ENCODE data around the gene SYNDIG1. TPM values are rescaled to one million over a fixed set of nuclear protein-coding genes. Genes with fewer than 3 reads are reported as not detected.

The SYNDIG1 gene
- total RNA-seq, 1 experiment from 2014 or later = 17.9 TPM

- Histone ChIP-seq H3K9me3 (ENCODE audit: low read depth, low read length, poor library complexity, severe bottlenecking) (no peaks in the 10 kb centered on the region), H3K4me3 (ENCODE audit: low read depth, low read length, poor library complexity, severe bottlenecking) (no peak overlapping the region), H3K4me1 (ENCODE audit: insufficient read depth, low read length, poor library complexity, severe bottlenecking) (peaks cover 18% of the 10 kb centered on the region), H3K36me3 (ENCODE audit: insufficient read depth, low read length, poor library complexity, severe bottlenecking) (no peaks in the 10 kb centered on the region), H3K27ac (ENCODE audit: low read depth, low read length, poor library complexity, severe bottlenecking) (no peak overlapping the region), H3K27me3 (replicated peaks; ENCODE audit: insufficient read depth, low read depth, low read length, poor library complexity) (no peaks in the 10 kb centered on the region)
- CTCF ChIA-PET = no interaction called here
- POLR2A ChIA-PET (ENCODE audit: low non-redundant PET) = no interaction called here
- BruUV-seq (replicated peaks) = no TSS peak
- no peak for TF ChIP-seq CTCF (conservative IDR thresholded peaks at IDR 0.05; ENCODE audit: low read depth, low read length)
- TF ChIP-seq EZH2 (IDR thresholded peaks at IDR 0.05; ENCODE audit: borderline replicate concordance, low read depth, low read length, poor library complexity, severe bottlenecking) = no peak
- intact Hi-C loops (cut with micrococcal nuclease; ENCODE audit: unreplicated experiment) = no loop called here
- DNase-seq (ENCODE audit: low spot score) = no peak
Measured at GRCh38 chr20:24704899-24705298, 235.5 kb downstream of the SYNDIG1 start.

GRCh38 chr20:24705486-24705885 lies 236.1 kb downstream of the SYNDIG1 start:
- intact Hi-C loops (cut with micrococcal nuclease; ENCODE audit: unreplicated experiment) = no loop called here
- BruUV-seq (replicated peaks) = no TSS peak
- Histone ChIP-seq H3K36me3 (ENCODE audit: insufficient read depth, low read length, poor library complexity, severe bottlenecking) (no peaks in the 10 kb centered on the region), H3K27me3 (replicated peaks; ENCODE audit: insufficient read depth, low read depth, low read length, poor library complexity) (no peaks in the 10 kb centered on the region), H3K4me1 (ENCODE audit: insufficient read depth, low read length, poor library complexity, severe bottlenecking) (peaks cover 18% of the 10 kb centered on the region), H3K9me3 (ENCODE audit: low read depth, low read length, poor library complexity, severe bottlenecking) (no peaks in the 10 kb centered on the region), H3K27ac (ENCODE audit: low read depth, low read length, poor library complexity, severe bottlenecking) (no peak overlapping the region), H3K4me3 (ENCODE audit: low read depth, low read length, poor library complexity, severe bottlenecking) (no peak overlapping the region)
- TF ChIP-seq CTCF (conservative IDR thresholded peaks at IDR 0.05; ENCODE audit: low read depth, low read length) = no peak
- TF ChIP-seq EZH2 (IDR thresholded peaks at IDR 0.05; ENCODE audit: borderline replicate concordance, low read depth, low read length, poor library complexity, severe bottlenecking) = no peak
- ChIA-PET POLR2A (ENCODE audit: low non-redundant PET) (no interaction called here), CTCF (no interaction called here)
- DNase-seq (ENCODE audit: low spot score) = no peak

GRCh38 chr20:24708411-24709295 lies 239.2 kb downstream of the SYNDIG1 start:
- peaks cover 5% of the 10 kb centered on the region for H3K9me3 ChIP-seq (ENCODE audit: low read depth, low read length, poor library complexity, severe bottlenecking)
- no peaks in the 10 kb centered on the region for H3K27me3 ChIP-seq (replicated peaks; ENCODE audit: insufficient read depth, low read depth, low read length, poor library complexity)
- TF ChIP-seq CTCF (conservative IDR thresholded peaks at IDR 0.05; ENCODE audit: low read depth, low read length) = no peak
- TF ChIP-seq EZH2 (IDR thresholded peaks at IDR 0.05; ENCODE audit: borderline replicate concordance, low read depth, low read length, poor library complexity, severe bottlenecking) = no peak
- POLR2A ChIA-PET (ENCODE audit: low non-redundant PET) = no interaction called here
- peaks cover 18% of the 10 kb centered on the region for H3K4me1 ChIP-seq (ENCODE audit: insufficient read depth, low read length, poor library complexity, severe bottlenecking)
- CTCF ChIA-PET = interaction anchor here (0.6 kb wide), 1 partner anchor 57 kb away, joined by 3 read pairs; no protein-coding TSS in a partner anchor
- intact Hi-C loops (cut with micrococcal nuclease; ENCODE audit: unreplicated experiment) = no loop called here
- H3K4me3 ChIP-seq (ENCODE audit: low read depth, low read length, poor library complexity, severe bottlenecking) = no peak overlapping the region
- H3K36me3 ChIP-seq (ENCODE audit: insufficient read depth, low read length, poor library complexity, severe bottlenecking) = no peaks in the 10 kb centered on the region
- H3K27ac ChIP-seq (ENCODE audit: low read depth, low read length, poor library complexity, severe bottlenecking) = no peak overlapping the region
- peak; percentile 53 for DNase-seq (ENCODE audit: low spot score)
- BruUV-seq (replicated peaks) = no TSS peak

Measured in A673 (cell line).